ENCODE data around the gene MYO3B.
"Not testable (repeated sequence)": the region's sequence is repeated elsewhere in the genome, so short reads cannot be mapped to it uniquely, and the experiment has no call there.

The MYO3B gene

DNA sequence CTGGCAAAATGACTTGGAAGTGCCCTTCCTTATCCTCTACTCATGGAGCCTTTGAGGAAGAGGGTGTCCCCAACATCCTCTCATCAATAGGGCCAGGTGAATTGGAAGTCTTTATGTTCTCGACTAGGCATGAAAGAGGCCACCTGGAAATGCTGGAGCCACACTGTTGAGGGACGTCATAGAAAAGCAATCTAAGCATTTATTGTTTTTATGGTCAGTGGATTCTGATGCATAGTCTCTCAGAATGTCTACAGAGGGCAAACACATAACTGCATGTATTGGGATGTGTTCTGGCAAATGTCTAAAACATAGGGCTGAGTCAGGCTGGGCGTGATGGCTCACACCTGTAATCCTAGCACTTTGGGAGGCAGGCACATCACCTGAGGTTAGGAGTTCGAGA lies 290.6 kb downstream of the MYO3B start:
- POLR2A ChIA-PET = no interaction called here
- Histone ChIP-seq H3K36me3 (ENCODE audit: control insufficient read depth in 2 of 2, insufficient read depth in 1 of 2, low read length in 2 of 2) (no peaks in the 10 kb centered on the region), H3K4me3 (ENCODE audit: low read depth, low read length) (no peak overlapping the region), H3K27ac (ENCODE audit: extremely low read depth, low read depth, low read length) (no peak overlapping the region), H3K9me3 (ENCODE audit: control insufficient read depth, insufficient read depth, low read depth, low read length) (no peaks in the 10 kb centered on the region), H3K4me1 (ENCODE audit: control insufficient read depth, insufficient read depth, low read length) (no peaks in the 10 kb centered on the region)
- TF ChIP-seq OSR2 (tag by site-specific recombination; IDR thresholded peaks at IDR 0.05) (no peak), ZNF239 (tag by site-specific recombination; IDR thresholded peaks at IDR 0.05) (no peak), ZNF157 (tag by site-specific recombination; IDR thresholded peaks at IDR 0.05) (no peak), ZNF776 (tag by site-specific recombination; IDR thresholded peaks at IDR 0.05; ENCODE audit: borderline replicate concordance) (no peak), ZNF19 (tag by site-specific recombination; IDR thresholded peaks at IDR 0.05; ENCODE audit: low read depth) (no peak), ZNF23 (tag by site-specific recombination; IDR thresholded peaks at IDR 0.05; ENCODE audit: borderline replicate concordance) (no peak), ZNF10 (tag by site-specific recombination; IDR thresholded peaks at IDR 0.05) (no peak), ZNF335 (tag by site-specific recombination; conservative IDR thresholded peaks at IDR 0.05) (no peak), ZNF280C (tag by site-specific recombination; IDR thresholded peaks at IDR 0.05) (no peak), ZNF114 (tag by site-specific recombination; IDR thresholded peaks at IDR 0.05) (no peak), ZNF140 (tag by site-specific recombination; IDR thresholded peaks at IDR 0.05) (no peak), ZNF843 (tag by site-specific recombination; IDR thresholded peaks at IDR 0.05) (no peak), SALL2 (tag by site-specific recombination; IDR thresholded peaks at IDR 0.05; ENCODE audit: borderline replicate concordance) (no peak), ZNF404 (tag by site-specific recombination; IDR thresholded peaks at IDR 0.05) (no peak), ZNF292 (tag by site-specific recombination; IDR thresholded peaks at IDR 0.05; ENCODE audit: borderline replicate concordance, low read depth) (no peak)
- TF ChIP-seq, protein P1, sequence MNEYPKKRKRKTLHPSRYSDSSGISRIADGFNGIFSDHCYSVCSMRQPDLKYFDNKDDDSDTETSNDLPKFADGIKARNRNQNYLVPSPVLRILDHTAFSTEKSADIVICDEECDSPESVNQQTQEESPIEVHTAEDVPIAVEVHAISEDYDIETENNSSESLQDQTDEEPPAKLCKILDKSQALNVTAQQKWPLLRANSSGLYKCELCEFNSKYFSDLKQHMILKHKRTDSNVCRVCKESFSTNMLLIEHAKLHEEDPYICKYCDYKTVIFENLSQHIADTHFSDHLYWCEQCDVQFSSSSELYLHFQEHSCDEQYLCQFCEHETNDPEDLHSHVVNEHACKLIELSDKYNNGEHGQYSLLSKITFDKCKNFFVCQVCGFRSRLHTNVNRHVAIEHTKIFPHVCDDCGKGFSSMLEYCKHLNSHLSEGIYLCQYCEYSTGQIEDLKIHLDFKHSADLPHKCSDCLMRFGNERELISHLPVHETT (tag by site-specific recombination; IDR thresholded peaks at IDR 0.05) = no peak
- TF ChIP-seq, protein P2, sequence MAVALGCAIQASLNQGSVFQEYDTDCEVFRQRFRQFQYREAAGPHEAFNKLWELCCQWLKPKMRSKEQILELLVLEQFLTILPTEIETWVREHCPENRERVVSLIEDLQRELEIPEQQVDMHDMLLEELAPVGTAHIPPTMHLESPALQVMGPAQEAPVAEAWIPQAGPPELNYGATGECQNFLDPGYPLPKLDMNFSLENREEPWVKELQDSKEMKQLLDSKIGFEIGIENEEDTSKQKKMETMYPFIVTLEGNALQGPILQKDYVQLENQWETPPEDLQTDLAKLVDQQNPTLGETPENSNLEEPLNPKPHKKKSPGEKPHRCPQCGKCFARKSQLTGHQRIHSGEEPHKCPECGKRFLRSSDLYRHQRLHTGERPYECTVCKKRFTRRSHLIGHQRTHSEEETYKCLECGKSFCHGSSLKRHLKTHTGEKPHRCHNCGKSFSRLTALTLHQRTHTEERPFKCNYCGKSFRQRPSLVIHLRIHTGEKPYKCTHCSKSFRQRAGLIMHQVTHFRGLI (tag by site-specific recombination; IDR thresholded peaks at IDR 0.05) = no peak
- TF ChIP-seq, protein P3, sequence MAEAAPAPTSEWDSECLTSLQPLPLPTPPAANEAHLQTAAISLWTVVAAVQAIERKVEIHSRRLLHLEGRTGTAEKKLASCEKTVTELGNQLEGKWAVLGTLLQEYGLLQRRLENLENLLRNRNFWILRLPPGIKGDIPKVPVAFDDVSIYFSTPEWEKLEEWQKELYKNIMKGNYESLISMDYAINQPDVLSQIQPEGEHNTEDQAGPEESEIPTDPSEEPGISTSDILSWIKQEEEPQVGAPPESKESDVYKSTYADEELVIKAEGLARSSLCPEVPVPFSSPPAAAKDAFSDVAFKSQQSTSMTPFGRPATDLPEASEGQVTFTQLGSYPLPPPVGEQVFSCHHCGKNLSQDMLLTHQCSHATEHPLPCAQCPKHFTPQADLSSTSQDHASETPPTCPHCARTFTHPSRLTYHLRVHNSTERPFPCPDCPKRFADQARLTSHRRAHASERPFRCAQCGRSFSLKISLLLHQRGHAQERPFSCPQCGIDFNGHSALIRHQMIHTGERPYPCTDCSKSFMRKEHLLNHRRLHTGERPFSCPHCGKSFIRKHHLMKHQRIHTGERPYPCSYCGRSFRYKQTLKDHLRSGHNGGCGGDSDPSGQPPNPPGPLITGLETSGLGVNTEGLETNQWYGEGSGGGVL (tag by site-specific recombination; IDR thresholded peaks at IDR 0.05) = no peak
- CTCF ChIA-PET = interaction anchor here (0.6 kb wide), 1 partner anchor 344 kb away, joined by 3 read pairs; no protein-coding TSS in a partner anchor

DNA sequence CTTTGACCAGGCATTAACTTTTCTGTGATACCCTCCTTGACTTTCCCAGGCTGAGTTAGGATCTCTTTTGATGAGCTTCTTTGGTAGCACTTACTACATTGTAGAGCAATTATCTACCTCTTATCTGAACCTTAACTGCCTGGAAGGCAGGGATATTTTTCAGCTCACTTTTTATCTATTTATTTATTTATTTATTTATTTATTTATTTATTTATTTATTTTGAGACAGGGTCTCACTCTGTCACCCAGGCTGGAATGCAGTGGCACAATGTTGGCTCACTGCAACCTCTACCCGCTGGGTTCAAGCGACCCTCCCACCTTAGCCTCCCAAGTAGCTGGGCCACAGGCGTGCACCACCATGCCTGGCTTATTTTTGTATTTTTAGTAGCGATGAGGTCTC lies 294.6 kb downstream of the MYO3B start:
- H3K4me3 ChIP-seq (ENCODE audit: low read depth, low read length); H3K4me1 ChIP-seq (ENCODE audit: control insufficient read depth, insufficient read depth, low read length); POLR2A ChIA-PET; H3K27ac ChIP-seq (ENCODE audit: extremely low read depth, low read depth, low read length); H3K36me3 ChIP-seq (ENCODE audit: control insufficient read depth in 2 of 2, insufficient read depth in 1 of 2, low read length in 2 of 2); H3K9me3 ChIP-seq (ENCODE audit: control insufficient read depth, insufficient read depth, low read depth, low read length): not testable (repeated sequence)
- CTCF ChIA-PET = interaction anchor here (0.5 kb wide), 1 partner anchor 64 kb away, joined by 3 read pairs; no protein-coding TSS in a partner anchor
- TF ChIP-seq ZNF394 (tag by site-specific recombination; IDR thresholded peaks at IDR 0.05; ENCODE audit: borderline replicate concordance) (peak; percentile 89), ZNF140 (tag by site-specific recombination; IDR thresholded peaks at IDR 0.05) (peak; percentile 68), ZNF266 (tag by site-specific recombination; IDR thresholded peaks at IDR 0.05; ENCODE audit: low read depth) (0 out of 2 replicates have a peak, but pooled peaks have one; percentile 25), ZNF560 (tag by site-specific recombination; IDR thresholded peaks at IDR 0.05; ENCODE audit: borderline replicate concordance) (peak; percentile 48; the same call in 1 of the 2 replicates), ZNF202 (tag by site-specific recombination; IDR thresholded peaks at IDR 0.05; ENCODE audit: borderline replicate concordance) (0 out of 2 replicates have a peak, but pooled peaks have one; percentile 23), ZNF654 (tag by site-specific recombination; IDR thresholded peaks at IDR 0.05; ENCODE audit: low read depth) (peak; percentile 15; the same call in 1 of the 2 replicates), ZFP37 (tag by site-specific recombination; IDR thresholded peaks at IDR 0.05) (0 out of 2 replicates have a peak, but pooled peaks have one; percentile 33), ZNF555 (tag by site-specific recombination; conservative IDR thresholded peaks at IDR 0.05) (peak; percentile 74), ZNF558 (tag by site-specific recombination; IDR thresholded peaks at IDR 0.05) (peak; percentile 43; the same call in 1 of the 2 replicates), ZNF510 (tag by site-specific recombination; IDR thresholded peaks at IDR 0.05; ENCODE audit: insufficient replicate concordance) (peak; percentile 73), ZNF426 (tag by site-specific recombination; IDR thresholded peaks at IDR 0.05) (peak; percentile 68), ZBTB8A (tag by site-specific recombination; IDR thresholded peaks at IDR 0.05) (peak; percentile 61), ZNF529 (tag by site-specific recombination; IDR thresholded peaks at IDR 0.05; ENCODE audit: insufficient replicate concordance) (peak; percentile 22)

Data from HEK293 (cell line).